ENCODE measurements around the gene RGS4.
"Not testable (repeated sequence)": the region's sequence is repeated elsewhere in the genome, so short reads cannot be mapped to it uniquely, and the experiment has no call there.

Gene RGS4

GRCh38 chr1:163066686-163067085, 2.5 kb upstream of the RGS4 start:
- DNase-seq, result no peak
- intact Hi-C loops (cut with DNase I), result no loop called here

DNA sequence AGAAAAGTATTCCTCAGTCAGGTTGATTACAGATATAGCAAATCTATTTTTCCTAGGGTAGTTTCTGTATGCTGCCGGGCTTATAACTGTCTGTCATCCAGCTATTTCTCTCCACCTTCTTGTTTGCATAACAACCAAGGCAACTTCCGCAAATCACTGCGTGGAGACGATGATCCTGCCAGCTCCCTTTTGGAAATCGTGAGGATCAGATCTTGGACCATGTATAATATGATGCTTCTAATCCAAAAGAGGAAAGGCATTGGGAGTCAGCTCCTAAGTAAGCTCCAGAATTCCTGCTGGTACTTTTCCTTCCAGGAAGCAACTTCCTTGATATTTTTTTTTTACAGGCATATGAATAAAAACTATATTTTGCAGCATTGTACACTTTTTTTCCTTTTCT, 445 bp upstream of the RGS4 start:
- peak in 3 of 10 donors; percentile 11 to 73 (median 17) for DNase-seq

DNA sequence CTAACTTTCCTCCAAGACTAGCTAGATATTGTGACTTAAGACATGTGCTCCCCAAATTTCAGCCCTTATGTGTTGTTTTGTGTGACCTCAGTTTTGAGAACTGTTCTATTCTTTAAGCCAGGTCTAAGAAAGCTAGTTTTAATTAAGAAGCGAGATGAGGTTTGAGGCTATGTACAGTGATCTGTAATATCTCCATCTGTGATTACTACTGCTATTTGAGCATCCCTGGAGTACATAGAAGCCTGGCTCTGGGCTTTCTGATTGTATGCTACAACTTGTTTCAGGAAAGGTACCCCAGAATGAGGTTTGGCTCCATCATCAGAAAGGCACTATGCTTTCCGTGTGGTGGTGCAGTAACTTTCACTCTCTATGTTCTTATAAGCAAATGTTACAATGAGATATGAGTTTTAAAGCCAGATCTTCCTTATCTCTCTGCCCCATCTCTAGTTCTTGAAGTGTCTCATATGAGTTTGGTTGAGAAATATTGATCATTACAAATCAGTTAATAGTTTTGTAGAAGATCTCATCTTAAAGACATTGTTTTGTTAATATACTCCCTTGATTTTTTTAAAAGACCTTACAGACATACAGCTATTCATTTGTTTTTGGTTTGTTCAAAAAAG, 605 bp downstream of the RGS4 start:
- DNase-seq, result no peak
- intact Hi-C loops (cut with DNase I), result loop anchor here (2.0 to 5.0 kb wide), 2 partner anchors 105 to 248 kb away; no protein-coding TSS in a partner anchor

More for the DNA sequence above, 445 bp upstream of the RGS4 start:
- intact Hi-C loops (cut with DNase I), result no loop called here

DNA sequence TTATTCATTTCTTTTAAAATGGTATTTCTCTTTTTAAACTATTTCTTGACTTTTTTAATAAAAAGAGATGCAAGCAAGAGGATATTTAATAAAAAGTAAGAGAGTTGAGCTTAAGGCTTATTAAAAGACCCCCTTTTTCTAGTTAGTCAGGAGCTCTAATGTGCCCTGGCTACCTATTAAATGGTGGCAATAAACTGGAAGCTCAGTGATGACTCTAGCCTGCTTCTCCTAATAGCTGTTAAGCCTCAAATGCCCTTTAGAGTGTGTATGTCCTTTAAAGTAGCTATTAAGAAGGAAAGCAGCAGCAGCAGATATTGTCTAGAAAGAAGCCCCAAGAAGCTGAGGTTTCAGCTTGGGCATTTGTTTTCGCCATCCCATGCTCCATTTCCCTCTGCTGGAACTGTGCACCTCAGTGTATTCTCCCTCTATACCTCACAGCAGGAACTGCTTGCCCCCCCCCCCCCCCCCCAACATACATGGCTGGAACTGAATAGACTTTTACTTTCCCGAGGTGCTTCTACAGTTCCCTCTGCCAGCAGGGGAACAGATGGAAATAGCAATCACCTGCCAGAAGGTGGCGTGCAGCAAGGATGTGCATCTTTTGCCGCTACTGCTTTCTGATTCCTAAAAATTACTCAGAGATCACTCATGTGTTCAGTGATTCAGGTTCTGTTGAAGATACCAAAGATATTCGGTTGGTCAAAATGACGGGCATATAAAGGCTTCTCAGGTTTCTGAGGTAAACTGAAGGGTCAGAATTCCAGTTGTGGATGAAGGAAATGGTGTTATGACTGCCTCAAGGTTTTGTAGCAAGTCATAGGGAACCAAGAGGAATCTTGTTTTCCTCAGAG, 2.5 kb downstream of the RGS4 start:
- intact Hi-C loops (cut with DNase I), result loop anchor here (2.0 to 5.0 kb wide), 2 partner anchors 103 to 246 kb away; no protein-coding TSS in a partner anchor
- DNase-seq, result peak in 8 of 10 donors; percentile 25 to 91 (median 60)

DNA sequence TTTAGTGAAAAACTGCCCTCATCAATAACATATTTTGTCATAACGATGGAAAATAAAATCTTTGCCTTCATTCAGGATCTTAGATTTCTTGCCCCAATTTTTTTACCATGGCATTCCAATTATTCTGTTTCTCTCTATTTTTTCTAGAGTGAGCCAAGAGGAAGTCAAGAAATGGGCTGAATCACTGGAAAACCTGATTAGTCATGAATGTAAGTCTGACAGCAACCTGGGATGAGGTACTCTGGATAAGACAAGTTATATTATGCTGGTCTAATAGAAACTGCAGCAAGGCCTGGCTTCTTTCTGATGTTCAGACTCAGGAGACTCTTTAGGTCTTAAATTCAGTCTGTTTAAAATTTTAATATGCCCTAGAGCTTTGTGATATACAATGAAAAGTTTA, 3.5 kb downstream of the RGS4 start:
- intact Hi-C loops (cut with DNase I), result loop anchor here (5.0 kb wide), 1 partner anchor 245 kb away; no protein-coding TSS in a partner anchor
- no peak for DNase-seq

DNA sequence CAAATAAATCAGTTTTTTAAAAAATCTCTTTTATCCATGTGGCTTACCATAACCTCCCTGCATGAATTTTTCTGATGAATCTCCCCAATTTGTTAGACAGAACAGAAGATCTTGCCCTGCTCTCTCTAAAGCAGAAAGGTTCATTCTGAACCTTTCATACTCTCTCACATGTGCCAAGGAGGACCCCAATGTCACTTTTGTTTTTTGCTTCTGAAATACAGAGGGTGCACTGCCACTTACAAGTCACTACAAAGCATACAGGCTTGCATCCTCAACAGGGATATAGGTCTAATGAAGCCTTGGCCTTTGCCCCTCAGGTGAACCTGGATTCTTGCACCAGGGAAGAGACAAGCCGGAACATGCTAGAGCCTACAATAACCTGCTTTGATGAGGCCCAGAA, 4.8 kb downstream of the RGS4 start:
- DNase-seq, result no peak
- intact Hi-C loops (cut with DNase I), result loop anchor here (5.0 kb wide), 1 partner anchor 243 kb away; no protein-coding TSS in a partner anchor

DNA sequence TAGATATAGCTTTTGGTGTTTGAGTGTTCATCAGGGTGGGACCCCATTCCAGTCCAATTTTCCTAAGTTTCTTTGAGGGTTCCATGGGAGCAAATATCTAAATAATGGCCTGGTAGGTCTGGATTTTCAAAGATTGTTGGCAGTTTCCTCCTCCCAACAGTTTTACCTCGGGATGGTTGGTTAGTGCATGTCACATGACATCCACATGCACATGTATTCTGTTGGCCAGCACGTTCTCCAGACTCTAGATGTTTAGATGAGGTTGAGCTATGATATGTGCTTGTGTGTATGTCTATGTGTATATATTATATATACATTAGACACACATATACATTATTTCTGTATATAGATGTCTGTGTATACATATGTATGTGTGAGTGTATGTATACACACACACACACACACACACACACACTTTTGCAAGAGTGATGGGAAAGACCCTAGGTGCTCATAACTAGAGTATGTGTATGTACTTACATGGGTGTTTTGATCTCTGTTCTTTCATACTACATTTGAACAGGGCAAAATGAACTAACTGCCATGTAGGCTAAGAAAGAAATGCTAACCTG, 5.6 kb downstream of the RGS4 start:
- intact Hi-C loops (cut with DNase I), result loop anchor here (5.0 kb wide), 1 partner anchor 243 kb away; no protein-coding TSS in a partner anchor
- DNase-seq, result no peak

- intact Hi-C loops (cut with DNase I), result no loop called here
- DNase-seq, result no peak
Observed at GRCh38 chr1:163076044-163076443, 6.9 kb downstream of the RGS4 start.

- intact Hi-C loops (cut with DNase I), result no loop called here
- no peak for DNase-seq
Observed at GRCh38 chr1:163076446-163076845, 7.3 kb downstream of the RGS4 start.

- intact Hi-C loops (cut with DNase I), result no loop called here
- DNase-seq, result no peak
Observed at GRCh38 chr1:163076981-163077761, 8.0 kb downstream of the RGS4 start.

DNA sequence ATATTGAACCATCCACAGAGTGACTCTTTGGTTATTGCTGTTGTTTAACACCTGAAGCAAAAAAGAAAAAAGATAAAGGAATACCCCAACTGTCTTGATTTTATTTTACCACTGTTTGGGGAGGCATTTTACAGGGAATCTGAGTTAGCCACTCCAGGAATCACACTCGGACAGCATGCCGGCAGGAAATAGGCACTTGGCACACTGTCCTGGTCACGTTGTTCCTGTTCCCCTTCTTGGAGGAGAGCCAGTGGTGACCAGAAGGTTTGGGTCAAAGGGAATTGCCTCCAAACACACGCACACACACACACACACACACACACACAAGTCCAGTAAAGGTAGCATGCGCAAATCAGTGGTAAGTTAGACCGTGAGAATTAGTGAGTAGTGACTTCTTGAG, 13.8 kb downstream of the RGS4 start:
- no peak for DNase-seq
- intact Hi-C loops (cut with DNase I), result no loop called here

DNA sequence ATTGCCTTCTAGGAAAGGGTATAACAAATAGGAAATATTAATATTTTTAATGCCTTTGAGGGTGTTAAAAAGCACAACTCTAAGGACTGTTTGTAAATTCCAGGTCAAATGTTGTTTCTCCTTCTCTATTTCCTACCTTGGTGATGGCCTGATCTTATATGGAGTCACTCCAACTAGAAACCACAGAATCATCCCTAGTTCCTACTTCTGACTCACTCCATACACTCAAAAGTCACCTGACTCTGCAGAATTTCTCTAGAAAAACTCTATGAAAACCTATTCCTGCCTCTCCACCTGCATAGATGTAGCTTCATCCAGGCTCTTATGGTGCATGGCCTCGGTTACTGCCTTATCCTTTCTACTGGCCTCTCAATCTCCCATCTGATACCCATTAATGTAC, 14.5 kb downstream of the RGS4 start:
- DNase-seq, result no peak
- intact Hi-C loops (cut with DNase I), result no loop called here

DNA sequence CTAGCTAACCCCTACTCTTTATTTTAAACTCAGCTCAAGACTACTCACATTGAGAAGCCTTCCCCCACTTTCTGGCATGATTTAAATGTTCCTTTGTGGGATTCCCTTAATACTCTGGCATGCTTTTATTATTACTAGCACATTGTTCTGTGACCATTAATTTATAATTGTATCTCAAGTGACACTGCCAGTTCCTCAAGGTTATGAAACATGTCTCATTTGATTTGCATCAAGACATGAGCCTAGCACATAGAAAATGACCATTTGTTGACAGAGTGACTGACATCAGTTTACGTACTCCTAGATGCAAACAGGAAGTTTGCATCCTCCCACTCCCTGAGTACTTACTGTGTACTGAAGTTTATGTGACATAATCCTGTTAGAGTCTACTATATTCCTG, 15.2 kb downstream of the RGS4 start:
- no peak for DNase-seq
- intact Hi-C loops (cut with DNase I), result no loop called here

- DNase-seq, result no peak
- intact Hi-C loops (cut with DNase I), result no loop called here
Observed at GRCh38 chr1:163085041-163085903, 16.1 kb downstream of the RGS4 start.

DNA sequence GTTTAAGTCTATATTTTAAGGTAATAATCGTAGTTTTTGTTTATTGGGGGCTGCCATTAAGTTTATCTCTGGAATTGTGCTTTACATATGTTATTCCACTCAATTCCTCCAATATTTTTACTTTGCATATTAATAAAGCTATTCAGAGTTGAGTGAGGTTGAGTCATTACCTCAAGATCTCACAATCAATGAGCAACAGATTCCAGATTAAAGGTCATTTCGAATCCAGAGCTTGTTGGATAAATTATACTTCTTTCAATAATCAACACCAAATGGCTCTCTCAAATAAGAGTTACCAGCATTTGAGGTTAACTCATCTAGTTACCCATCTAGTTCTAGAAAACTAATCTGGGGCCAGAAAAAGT, 16.7 kb downstream of the RGS4 start:
- intact Hi-C loops (cut with DNase I), result no loop called here
- DNase-seq, result no peak

- intact Hi-C loops (cut with DNase I); DNase-seq: not testable (repeated sequence)
Observed at GRCh38 chr1:163089117-163089516, 20.0 kb downstream of the RGS4 start.

DNA sequence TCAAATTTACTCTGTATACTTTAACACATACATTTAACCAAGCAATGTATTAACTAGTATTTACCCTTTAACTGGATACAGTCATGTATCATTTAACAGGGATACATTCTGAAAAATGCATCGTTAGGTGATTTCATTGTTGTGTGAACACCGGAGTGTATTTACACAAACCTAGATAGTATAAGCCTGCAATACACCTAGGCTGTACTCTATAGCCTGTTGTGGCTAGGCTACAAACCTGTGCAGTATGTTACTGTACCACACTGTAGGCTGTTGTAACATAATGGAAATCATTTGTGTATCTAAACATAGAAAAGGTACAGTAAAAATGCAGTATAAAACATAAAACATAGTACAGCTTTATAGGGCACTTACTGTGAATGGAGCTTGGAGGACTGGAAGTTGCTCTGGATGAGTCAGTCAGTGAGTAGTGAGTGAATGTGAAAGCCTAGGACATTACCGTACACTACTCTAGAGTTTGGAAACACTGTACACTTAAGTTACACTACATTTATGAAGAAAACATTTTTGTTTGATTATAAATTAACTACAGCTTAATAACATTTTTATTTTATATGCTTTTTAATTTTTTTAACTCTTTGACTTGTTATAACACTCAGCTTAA, 21.3 kb downstream of the RGS4 start:
- no peak for DNase-seq
- intact Hi-C loops (cut with DNase I), result no loop called here

DNA sequence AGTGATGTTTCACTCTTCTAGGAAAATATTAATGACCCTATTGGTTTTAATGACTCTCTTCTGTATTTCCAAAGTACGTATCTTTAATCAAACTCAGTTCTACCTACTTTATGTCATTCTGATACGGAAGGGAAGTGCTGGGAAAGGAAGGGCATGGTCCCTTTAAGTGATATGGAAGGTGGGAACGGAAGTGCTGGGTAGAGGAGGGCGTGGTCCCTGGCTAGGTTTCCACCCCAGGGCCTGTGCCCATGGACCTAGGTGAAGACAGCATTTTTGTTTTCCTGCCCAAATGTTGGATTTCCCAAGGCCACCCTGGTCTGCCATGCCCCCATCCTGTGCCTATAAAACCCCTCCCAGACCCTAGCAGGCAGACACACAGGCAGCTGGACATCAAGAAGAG, 24.0 kb downstream of the RGS4 start:
- intact Hi-C loops (cut with DNase I), result no loop called here
- DNase-seq, result no peak

DNA sequence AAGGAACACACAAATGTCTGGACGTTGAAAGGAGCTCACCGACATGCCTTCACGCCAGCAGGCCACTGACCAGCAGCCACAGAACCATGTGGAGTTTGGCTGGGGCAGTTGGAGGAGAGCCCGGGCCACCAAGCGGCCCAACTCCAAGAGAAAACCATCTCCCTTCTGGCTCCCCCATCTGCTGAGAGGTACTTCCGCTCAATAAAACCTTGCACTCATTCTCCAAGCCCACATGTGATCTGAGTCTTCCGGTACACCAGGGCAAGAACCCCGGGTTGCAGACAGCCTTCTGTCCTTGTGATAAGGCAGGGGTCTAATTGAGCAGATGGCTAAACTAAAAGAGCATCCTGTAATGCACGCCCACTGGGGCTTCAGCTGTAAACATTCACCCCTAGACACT, 24.4 kb downstream of the RGS4 start:
- intact Hi-C loops (cut with DNase I), result no loop called here
- DNase-seq, result no peak
